ENCODE measurements around the gene SERPINB1. TPM values are rescaled to one million over a fixed set of nuclear protein-coding genes. Genes with fewer than 3 reads are reported as not detected.

SERPINB1 gene
- total RNA-seq, 1 donor, result 32.6 TPM

DNA sequence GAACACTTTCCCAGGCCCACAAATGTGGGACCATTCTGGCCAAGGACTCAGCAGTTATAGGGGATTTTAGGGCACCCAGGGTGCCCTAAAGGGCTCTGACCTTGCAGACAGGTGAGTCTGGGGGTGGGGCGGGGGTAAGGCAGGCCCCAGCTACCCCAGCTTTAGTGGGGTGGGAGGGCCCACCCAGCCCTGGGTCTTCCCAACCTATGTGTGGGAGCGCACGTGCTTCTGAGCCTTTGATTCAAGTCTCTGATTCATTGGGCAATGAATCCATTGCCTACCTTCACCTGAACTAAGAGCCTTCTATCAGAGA, 958 bp downstream of the SERPINB1 start:
- Histone ChIP-seq H3K36me3 (ENCODE audit: insufficient read depth, low read length) (peaks cover 14% of the 10 kb centered on the region), H3K27ac (ENCODE audit: low read depth, low read length) (peak overlapping the region; percentile 86), H3K4me2 (ENCODE audit: insufficient read depth, low read length) (peak overlapping the region; percentile 93), H4K20me1 (ENCODE audit: insufficient read depth, low read length) (no peaks in the 10 kb centered on the region), H3K4me1 (ENCODE audit: insufficient read depth, low read length) (peaks cover 29% of the 10 kb centered on the region), H3K79me2 (ENCODE audit: insufficient read depth, low read length) (peaks cover 4% of the 10 kb centered on the region), H3K9me3 (ENCODE audit: low read depth, low read length) (no peaks in the 10 kb centered on the region), H3K27me3 (ENCODE audit: insufficient read depth, low read length) (no peaks in the 10 kb centered on the region), H2AFZ (ENCODE audit: low read length) (no peak overlapping the region), H3K4me3 (ENCODE audit: insufficient read depth, low read length) (peak overlapping the region; percentile 75)
- TF ChIP-seq, protein P1, sequence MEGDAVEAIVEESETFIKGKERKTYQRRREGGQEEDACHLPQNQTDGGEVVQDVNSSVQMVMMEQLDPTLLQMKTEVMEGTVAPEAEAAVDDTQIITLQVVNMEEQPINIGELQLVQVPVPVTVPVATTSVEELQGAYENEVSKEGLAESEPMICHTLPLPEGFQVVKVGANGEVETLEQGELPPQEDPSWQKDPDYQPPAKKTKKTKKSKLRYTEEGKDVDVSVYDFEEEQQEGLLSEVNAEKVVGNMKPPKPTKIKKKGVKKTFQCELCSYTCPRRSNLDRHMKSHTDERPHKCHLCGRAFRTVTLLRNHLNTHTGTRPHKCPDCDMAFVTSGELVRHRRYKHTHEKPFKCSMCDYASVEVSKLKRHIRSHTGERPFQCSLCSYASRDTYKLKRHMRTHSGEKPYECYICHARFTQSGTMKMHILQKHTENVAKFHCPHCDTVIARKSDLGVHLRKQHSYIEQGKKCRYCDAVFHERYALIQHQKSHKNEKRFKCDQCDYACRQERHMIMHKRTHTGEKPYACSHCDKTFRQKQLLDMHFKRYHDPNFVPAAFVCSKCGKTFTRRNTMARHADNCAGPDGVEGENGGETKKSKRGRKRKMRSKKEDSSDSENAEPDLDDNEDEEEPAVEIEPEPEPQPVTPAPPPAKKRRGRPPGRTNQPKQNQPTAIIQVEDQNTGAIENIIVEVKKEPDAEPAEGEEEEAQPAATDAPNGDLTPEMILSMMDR (IDR thresholded peaks at IDR 0.05; ENCODE audit: extremely low read depth, low read depth, low read length), result no peak
- no peak for DNase-seq (ENCODE audit: insufficient read length, low spot score, missing footprints)

DNA sequence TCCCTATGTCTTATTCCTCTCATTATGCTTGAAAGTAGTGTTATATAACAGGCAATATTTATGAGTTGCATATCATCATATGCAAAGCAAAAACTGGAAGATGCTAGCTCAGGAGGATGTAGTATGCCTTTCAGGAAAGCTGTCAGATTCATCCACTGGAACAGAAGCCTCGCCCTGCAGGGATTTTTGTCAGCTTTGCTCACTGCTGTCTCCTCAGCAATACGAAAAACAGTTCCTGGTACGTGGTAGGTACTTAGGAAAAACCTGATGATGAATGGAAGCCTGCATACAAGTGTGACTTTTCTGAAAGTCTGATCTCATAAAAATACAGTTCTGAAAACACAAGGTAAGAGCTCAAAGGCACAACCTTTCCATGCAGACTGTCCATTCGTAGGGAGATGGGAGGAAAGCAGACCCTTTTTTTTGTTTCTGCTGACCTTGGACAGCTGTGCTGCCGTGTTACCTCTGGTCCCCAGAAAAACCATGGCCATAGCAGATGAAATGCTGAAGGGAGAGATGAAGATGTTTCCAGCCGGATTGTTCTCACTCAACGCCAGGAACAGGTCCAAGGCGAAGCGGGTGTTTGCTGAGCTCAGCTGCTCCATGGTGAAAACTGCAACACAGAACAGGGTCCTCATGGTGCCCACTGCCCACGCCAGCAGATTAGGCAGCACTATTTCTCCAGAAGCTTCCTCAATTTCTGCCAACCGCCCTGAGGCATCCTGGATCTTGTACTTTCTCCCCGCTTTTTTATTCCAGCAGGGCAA, 1.5 kb downstream of the SERPINB1 start:
- Histone ChIP-seq H3K4me3 (ENCODE audit: insufficient read depth, low read length) (peak overlapping the region; percentile 75), H4K20me1 (ENCODE audit: insufficient read depth, low read length) (no peaks in the 10 kb centered on the region), H3K27ac (ENCODE audit: low read depth, low read length) (peak overlapping the region; percentile 86), H3K9me3 (ENCODE audit: low read depth, low read length) (no peaks in the 10 kb centered on the region), H3K4me2 (ENCODE audit: insufficient read depth, low read length) (peak overlapping the region; percentile 93), H3K4me1 (ENCODE audit: insufficient read depth, low read length) (peaks cover 29% of the 10 kb centered on the region), H2AFZ (ENCODE audit: low read length) (no peak overlapping the region), H3K27me3 (ENCODE audit: insufficient read depth, low read length) (no peaks in the 10 kb centered on the region), H3K79me2 (ENCODE audit: insufficient read depth, low read length) (peaks cover 4% of the 10 kb centered on the region), H3K36me3 (ENCODE audit: insufficient read depth, low read length) (peaks cover 19% of the 10 kb centered on the region)
- DNase-seq (ENCODE audit: insufficient read length, low spot score, missing footprints), result no peak
- TF ChIP-seq, protein P1 (IDR thresholded peaks at IDR 0.05; ENCODE audit: extremely low read depth, low read depth, low read length), result no peak

DNA sequence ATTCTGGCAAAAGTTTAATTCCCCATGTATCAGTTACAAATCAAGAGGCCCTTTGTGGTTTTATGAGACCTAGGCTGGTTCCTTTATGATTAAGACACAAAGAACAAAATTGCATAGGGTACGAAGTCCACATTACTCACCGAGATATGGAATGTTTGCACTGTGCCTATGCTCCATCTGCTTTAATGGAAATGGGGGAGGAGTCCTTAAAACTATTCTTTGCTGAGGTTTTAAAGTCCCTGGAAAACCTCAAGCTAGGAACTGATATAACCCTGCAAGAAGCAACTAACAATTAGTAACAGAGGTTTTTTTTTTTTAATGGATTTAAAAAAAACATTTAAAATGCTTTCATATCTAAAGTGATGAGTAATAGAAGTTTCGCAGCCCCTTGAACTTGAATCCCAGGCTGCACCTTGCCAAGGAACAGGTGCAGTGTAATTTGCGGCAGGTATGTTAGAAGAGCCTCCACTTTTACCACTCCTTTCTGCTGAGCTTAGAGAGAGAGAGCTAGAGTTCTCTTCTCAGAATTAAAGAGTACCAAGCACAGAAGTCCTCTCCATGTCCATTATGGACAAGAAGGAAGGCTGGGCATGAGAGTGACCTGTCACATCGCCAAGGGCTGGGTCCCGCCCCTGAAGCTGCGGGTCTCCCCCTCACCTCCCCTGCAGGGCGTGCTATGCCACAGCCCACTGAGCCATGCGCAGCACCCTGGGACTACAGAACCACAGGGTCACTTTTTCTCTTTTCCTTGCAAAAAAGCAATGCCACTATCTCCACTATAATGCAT, 2.3 kb downstream of the SERPINB1 start:
- DNase-seq (ENCODE audit: insufficient read length, low spot score, missing footprints), result peak; percentile 88
- TF ChIP-seq, protein P1 (IDR thresholded peaks at IDR 0.05; ENCODE audit: extremely low read depth, low read depth, low read length), result no peak

DNA sequence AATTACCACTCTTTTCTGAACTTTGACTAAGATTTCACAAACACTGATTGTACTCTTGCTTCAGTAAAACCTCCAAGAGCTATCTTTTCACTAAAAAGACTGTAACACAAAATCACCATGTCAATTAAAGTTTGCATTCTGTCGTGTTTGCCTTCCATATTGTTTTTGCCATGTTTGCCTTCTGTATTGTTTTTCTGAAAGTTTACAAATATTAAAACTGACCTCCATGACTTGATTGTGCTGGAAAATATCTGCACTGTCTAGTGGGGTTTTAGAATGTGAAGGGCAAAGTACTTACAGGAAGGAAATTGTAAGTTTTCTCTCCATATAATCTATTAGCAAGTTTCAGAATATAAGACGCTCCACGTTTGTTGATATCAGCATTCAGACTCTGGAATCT, 3.4 kb downstream of the SERPINB1 start:
- H3K27ac ChIP-seq (ENCODE audit: low read depth, low read length), result no peak overlapping the region
- TF ChIP-seq, protein P1 (IDR thresholded peaks at IDR 0.05; ENCODE audit: extremely low read depth, low read depth, low read length), result no peak
- H3K4me1 ChIP-seq (ENCODE audit: insufficient read depth, low read length), result peaks cover 29% of the 10 kb centered on the region
- no peak overlapping the region for H3K4me2 ChIP-seq (ENCODE audit: insufficient read depth, low read length)
- H3K79me2 ChIP-seq (ENCODE audit: insufficient read depth, low read length), result peaks cover 4% of the 10 kb centered on the region
- H4K20me1 ChIP-seq (ENCODE audit: insufficient read depth, low read length), result no peaks in the 10 kb centered on the region
- no peaks in the 10 kb centered on the region for H3K27me3 ChIP-seq (ENCODE audit: insufficient read depth, low read length)
- H3K4me3 ChIP-seq (ENCODE audit: insufficient read depth, low read length), result no peak overlapping the region
- no peak for DNase-seq (ENCODE audit: insufficient read length, low spot score, missing footprints)
- H3K36me3 ChIP-seq (ENCODE audit: insufficient read depth, low read length), result peaks cover 36% of the 10 kb centered on the region
- H2AFZ ChIP-seq (ENCODE audit: low read length), result no peak overlapping the region
- no peaks in the 10 kb centered on the region for H3K9me3 ChIP-seq (ENCODE audit: low read depth, low read length)

More for the DNA sequence above, 2.3 kb downstream of the SERPINB1 start:
- Histone ChIP-seq H3K9me3 (ENCODE audit: low read depth, low read length) (no peaks in the 10 kb centered on the region), H3K4me2 (ENCODE audit: insufficient read depth, low read length) (peak overlapping the region; percentile 54), H3K4me3 (ENCODE audit: insufficient read depth, low read length) (peak overlapping the region; percentile 3), H2AFZ (ENCODE audit: low read length) (no peak overlapping the region), H3K27me3 (ENCODE audit: insufficient read depth, low read length) (no peaks in the 10 kb centered on the region), H3K79me2 (ENCODE audit: insufficient read depth, low read length) (peaks cover 4% of the 10 kb centered on the region), H3K27ac (ENCODE audit: low read depth, low read length) (no peak overlapping the region), H4K20me1 (ENCODE audit: insufficient read depth, low read length) (no peaks in the 10 kb centered on the region), H3K36me3 (ENCODE audit: insufficient read depth, low read length) (peaks cover 27% of the 10 kb centered on the region), H3K4me1 (ENCODE audit: insufficient read depth, low read length) (peaks cover 29% of the 10 kb centered on the region)
